Measurements from ENCODE around the gene ESYT3.

Gene ESYT3

GRCh38 chr3:138455801-138456716, 21.6 kb downstream of the ESYT3 start:
- TF ChIP-seq CTCF (conservative IDR thresholded peaks at IDR 0.05): no peak
- no peak overlapping the region for H3K27ac ChIP-seq

- no peak overlapping the region for H3K27ac ChIP-seq
- no peak for TF ChIP-seq CTCF (conservative IDR thresholded peaks at IDR 0.05)
These were observed 22.8 kb downstream of the ESYT3 start for GRCh38 chr3:138456961-138457862.

- TF ChIP-seq CTCF (conservative IDR thresholded peaks at IDR 0.05): no peak
- H3K27ac ChIP-seq: no peak overlapping the region
These were observed 23.7 kb downstream of the ESYT3 start for GRCh38 chr3:138457863-138458735.

- no peak for TF ChIP-seq CTCF (conservative IDR thresholded peaks at IDR 0.05)
- H3K27ac ChIP-seq: no peak overlapping the region
These were observed 24.5 kb downstream of the ESYT3 start for GRCh38 chr3:138458774-138459499.

GRCh38 chr3:138459619-138460535, 25.5 kb downstream of the ESYT3 start:
- TF ChIP-seq CTCF (conservative IDR thresholded peaks at IDR 0.05): no peak
- no peak overlapping the region for H3K27ac ChIP-seq

Data from VCaP (cell line).